ENCODE results near the gene NARF. TPM values are rescaled to one million over a fixed set of nuclear protein-coding genes. Genes with fewer than 3 reads are reported as not detected.

Gene NARF
- total RNA-seq, 1 donor from 2014 or later: 69.2 TPM

DNA sequence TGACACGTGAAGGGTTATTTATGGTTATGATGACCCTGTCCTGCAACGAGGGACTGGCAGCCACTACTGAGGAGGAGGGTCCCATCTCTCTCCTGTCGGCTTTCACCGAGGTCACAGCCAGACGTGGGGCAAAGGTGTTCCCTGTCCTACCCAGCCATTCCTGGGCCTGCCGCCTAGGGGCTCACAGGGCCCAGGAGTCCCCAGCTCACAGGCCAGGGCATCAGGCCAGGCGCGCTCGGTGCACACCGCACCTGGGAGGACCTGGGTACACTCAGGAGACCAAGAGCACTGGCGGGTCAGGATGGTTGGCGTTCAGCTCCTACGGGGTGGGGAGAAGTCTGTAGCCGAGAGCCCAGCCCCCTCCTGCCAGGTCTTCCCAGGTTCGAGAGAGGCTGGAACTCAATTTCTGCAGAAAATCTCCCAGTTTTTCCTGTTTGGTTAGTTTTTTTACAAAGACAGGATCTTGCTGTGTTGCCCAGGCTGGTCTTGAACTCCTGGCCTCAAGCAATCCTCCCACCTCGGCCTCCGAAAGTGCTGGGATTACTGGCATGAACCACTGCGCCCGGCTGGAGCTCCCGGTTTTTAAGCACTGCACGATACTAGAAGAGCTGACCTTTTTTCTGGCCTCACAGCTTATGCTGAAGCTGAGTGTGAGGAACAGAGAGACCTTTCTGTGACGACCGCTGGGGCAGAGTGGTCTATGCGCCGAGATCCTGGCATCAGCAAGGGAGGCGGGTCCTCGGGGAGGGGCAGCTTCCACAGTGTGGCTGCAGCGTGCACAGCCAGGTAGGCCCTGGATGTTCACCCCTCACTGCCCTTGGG lies 15.7 kb upstream of the NARF start:
- Histone ChIP-seq H3K36me3 (peaks cover 25% of the 10 kb centered on the region), H3K9me3 (replicated peaks) (no peaks in the 10 kb centered on the region), H3K27ac (replicated peaks) (no peak overlapping the region), H3K4me3 (no peak overlapping the region), H3K4me1 (peaks cover 15% of the 10 kb centered on the region), H3K27me3 (ENCODE audit: low read depth) (no peaks in the 10 kb centered on the region)
- intact Hi-C loops (cut with micrococcal nuclease): no loop called here
- no peak for DNase-seq
- TF ChIP-seq, protein P1, sequence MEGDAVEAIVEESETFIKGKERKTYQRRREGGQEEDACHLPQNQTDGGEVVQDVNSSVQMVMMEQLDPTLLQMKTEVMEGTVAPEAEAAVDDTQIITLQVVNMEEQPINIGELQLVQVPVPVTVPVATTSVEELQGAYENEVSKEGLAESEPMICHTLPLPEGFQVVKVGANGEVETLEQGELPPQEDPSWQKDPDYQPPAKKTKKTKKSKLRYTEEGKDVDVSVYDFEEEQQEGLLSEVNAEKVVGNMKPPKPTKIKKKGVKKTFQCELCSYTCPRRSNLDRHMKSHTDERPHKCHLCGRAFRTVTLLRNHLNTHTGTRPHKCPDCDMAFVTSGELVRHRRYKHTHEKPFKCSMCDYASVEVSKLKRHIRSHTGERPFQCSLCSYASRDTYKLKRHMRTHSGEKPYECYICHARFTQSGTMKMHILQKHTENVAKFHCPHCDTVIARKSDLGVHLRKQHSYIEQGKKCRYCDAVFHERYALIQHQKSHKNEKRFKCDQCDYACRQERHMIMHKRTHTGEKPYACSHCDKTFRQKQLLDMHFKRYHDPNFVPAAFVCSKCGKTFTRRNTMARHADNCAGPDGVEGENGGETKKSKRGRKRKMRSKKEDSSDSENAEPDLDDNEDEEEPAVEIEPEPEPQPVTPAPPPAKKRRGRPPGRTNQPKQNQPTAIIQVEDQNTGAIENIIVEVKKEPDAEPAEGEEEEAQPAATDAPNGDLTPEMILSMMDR (IDR thresholded peaks at IDR 0.05; ENCODE audit: borderline replicate concordance): no peak

DNA sequence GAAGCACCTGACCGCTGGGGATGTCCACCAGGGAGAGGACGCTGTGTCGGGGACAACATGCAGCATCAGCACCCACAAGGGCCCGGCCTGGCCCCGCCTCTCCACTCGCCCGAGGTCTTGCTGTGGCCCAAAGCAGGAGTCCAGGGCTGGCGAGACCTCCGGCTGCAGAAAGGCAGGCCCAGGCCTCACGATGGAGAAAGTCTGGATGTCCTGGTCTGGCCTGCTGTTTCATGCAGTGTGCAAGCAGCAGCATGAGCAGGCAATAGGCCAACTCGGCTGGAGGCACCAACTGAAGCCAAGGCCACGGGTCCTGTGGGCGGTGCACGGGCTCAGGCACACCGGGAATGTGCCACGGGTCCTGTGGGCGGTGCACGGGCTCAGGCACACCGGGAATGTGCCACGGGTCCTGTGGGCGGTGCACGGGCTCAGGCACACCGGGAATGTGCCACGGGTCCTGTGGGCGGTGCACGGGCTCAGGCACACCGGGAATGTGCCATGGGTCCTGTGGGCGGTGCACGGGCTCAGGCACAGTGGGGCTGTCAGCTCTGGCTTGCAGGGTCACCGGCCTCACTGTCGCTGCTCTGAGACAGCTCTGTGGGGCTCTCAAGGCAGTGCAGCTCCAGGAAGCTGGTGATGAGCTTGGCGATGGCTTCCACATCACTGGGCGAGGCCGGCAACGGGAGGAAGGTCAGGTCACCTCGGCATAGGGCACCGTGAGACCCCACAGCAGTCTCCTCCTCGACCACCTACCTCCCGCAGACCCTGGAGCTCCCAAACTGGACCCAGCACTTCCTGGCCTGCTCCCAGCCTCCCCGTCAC lies 14.9 kb upstream of the NARF start:
- intact Hi-C loops (cut with micrococcal nuclease): no loop called here
- Histone ChIP-seq H3K4me1 (peaks cover 15% of the 10 kb centered on the region), H3K36me3 (peaks cover 25% of the 10 kb centered on the region), H3K9me3 (replicated peaks) (no peaks in the 10 kb centered on the region), H3K27me3 (ENCODE audit: low read depth) (no peaks in the 10 kb centered on the region), H3K27ac (replicated peaks) (no peak overlapping the region), H3K4me3 (no peak overlapping the region)
- TF ChIP-seq, protein P1 (IDR thresholded peaks at IDR 0.05; ENCODE audit: borderline replicate concordance): no peak
- DNase-seq: no peak

DNA sequence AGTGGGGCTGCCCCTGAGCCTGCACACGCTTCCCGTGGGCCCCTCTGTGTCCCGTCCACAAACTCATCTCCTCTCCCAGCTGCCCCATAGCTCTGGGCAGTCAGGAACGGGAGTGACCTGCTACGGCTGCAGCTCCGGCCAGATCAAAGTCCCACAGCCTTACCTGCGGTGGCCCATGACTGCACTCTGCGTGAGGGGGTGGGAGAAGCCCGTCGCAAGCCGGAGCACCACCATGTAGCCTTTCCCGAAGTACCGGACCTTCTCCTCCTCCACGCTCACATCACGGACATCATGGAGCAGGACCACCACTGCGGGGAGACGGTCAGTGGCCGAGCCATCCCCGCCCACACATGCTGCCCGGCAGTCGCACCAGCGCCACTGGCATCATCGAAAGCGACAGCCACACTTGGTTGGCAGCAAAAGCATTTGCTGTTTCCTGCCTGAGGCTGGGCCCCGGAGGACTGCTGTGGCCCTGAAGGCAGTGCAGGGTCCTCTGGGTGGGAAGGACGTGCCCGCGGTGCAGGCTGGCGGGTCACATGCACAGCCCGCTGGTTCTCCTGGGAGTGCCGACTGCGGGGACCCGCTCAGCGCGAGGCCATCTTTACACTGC lies 14.2 kb upstream of the NARF start:
- TF ChIP-seq, protein P1 (IDR thresholded peaks at IDR 0.05; ENCODE audit: borderline replicate concordance): no peak
- intact Hi-C loops (cut with micrococcal nuclease): no loop called here
- peaks cover 20% of the 10 kb centered on the region for H3K4me1 ChIP-seq
- no peaks in the 10 kb centered on the region for H3K27me3 ChIP-seq (ENCODE audit: low read depth)
- no peak overlapping the region for H3K4me3 ChIP-seq
- no peaks in the 10 kb centered on the region for H3K9me3 ChIP-seq (replicated peaks)
- DNase-seq: no peak
- H3K27ac ChIP-seq (replicated peaks): peak overlapping the region; percentile 12
- H3K36me3 ChIP-seq: peaks cover 25% of the 10 kb centered on the region

DNA sequence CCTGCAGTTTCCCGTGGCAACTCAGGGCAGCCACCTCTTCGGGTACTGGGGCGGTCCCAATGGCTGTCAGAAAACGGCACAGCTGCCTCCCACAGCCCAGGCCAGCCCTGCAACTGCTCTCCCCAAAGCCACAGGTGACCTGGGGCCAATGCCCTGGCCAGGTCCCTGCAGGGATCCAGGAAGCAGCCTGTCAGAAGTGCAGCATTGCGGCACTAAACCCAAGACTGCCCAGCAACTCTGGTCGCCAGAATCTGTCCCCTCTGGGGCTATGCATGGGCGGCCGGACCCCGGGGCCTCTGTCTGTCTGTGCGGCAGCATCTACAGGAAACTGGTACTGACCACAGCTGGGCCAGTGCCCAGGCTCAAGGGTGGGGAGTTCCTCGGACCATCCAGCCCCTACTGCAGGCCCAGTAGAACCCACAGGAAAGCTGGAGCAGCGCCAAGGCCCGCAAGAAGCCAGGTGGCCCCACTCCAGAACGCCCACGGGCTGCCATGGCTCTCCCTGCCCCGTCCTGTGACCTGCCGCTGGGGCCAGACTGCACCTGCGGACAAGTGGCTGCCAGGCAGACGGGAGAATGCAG lies 13.5 kb upstream of the NARF start:
- DNase-seq: no peak
- peaks cover 26% of the 10 kb centered on the region for H3K4me1 ChIP-seq
- TF ChIP-seq, protein P1 (IDR thresholded peaks at IDR 0.05; ENCODE audit: borderline replicate concordance): no peak
- H3K36me3 ChIP-seq: peaks cover 25% of the 10 kb centered on the region
- intact Hi-C loops (cut with micrococcal nuclease): no loop called here
- H3K27ac ChIP-seq (replicated peaks): peak overlapping the region; percentile 12
- H3K9me3 ChIP-seq (replicated peaks): no peaks in the 10 kb centered on the region
- no peak overlapping the region for H3K4me3 ChIP-seq
- no peaks in the 10 kb centered on the region for H3K27me3 ChIP-seq (ENCODE audit: low read depth)

DNA sequence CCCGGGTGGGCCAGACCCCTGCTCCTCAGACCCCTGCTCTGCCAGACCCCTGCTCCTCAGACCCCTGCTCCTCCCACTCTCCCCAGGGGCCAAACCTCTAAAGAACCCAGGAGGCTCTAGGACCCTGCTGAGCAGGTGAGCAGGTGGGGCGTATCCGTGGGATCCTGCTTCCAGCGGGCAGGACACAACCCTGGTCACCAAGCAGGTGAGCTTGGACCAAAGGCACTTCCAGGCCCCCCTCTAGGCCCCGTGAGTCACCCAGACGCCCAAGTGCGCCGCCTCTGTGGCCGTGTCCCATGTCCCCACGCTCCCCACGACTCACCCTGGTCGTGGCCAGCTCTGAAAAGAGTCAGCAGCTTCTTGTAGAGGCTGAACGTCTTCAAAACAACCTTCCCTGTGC lies 13.0 kb upstream of the NARF start:
- H3K36me3 ChIP-seq: peaks cover 25% of the 10 kb centered on the region
- TF ChIP-seq, protein P1 (IDR thresholded peaks at IDR 0.05; ENCODE audit: borderline replicate concordance): no peak
- intact Hi-C loops (cut with micrococcal nuclease): no loop called here
- H3K4me1 ChIP-seq: peaks cover 31% of the 10 kb centered on the region
- H3K27me3 ChIP-seq (ENCODE audit: low read depth): no peaks in the 10 kb centered on the region
- no peaks in the 10 kb centered on the region for H3K9me3 ChIP-seq (replicated peaks)
- H3K4me3 ChIP-seq: no peak overlapping the region
- H3K27ac ChIP-seq (replicated peaks): peak overlapping the region; percentile 12
- no peak for DNase-seq
